Kidney tubule cell (primary cell): Measurements from ENCODE around the gene GFI1.

Experiments
- DNase-seq: peaks from one replicate; pipeline ENCODE4 v3.0.0-alpha.2; 2018; ENCODE audit warnings: low spot score

GFI1 gene

DNA sequence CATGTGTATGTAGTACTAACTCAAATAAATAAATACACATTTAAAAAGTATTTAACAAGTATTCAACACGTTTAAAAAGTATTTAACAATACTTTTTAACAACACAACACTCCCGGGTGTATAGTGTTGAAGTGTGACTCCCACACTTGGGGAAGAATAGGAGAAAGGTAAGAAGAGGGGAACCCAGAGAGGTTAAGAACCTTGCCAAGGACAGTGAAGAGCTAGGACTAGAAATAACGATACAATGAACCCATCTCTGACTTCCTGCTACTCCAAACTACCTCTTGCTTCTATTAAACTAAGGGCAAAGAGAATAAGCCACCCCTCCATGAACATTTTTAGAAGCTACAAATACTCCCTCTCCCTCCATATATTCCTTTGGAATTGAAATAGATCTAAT lies 1.7 kb upstream of the GFI1 start:
- DNase-seq: no peak

DNA sequence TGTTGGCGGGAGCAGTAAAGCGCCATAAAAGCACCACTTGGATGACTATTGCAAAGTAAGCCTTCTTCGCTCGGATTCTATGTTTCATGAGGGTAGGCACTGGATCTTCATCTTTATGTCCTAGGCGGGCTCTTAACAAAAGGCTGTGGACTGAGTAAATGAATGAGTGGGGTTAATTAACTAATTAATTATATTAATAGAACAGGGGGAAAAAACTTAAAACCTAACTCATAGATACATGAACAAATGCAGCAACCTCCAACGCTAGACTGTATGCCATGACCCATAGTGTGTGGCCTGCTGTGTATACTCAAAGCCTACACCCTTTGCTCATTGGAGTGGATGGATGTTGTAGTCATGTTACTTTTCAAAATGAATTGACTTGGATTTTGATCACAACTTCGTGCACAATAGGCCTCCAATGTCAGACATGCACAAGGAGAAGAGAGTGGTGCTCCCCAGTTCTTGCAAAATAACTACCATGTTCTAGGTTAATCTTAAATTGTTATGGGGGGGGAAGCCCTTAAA lies 417 bp upstream of the GFI1 start:
- no peak for DNase-seq

DNA sequence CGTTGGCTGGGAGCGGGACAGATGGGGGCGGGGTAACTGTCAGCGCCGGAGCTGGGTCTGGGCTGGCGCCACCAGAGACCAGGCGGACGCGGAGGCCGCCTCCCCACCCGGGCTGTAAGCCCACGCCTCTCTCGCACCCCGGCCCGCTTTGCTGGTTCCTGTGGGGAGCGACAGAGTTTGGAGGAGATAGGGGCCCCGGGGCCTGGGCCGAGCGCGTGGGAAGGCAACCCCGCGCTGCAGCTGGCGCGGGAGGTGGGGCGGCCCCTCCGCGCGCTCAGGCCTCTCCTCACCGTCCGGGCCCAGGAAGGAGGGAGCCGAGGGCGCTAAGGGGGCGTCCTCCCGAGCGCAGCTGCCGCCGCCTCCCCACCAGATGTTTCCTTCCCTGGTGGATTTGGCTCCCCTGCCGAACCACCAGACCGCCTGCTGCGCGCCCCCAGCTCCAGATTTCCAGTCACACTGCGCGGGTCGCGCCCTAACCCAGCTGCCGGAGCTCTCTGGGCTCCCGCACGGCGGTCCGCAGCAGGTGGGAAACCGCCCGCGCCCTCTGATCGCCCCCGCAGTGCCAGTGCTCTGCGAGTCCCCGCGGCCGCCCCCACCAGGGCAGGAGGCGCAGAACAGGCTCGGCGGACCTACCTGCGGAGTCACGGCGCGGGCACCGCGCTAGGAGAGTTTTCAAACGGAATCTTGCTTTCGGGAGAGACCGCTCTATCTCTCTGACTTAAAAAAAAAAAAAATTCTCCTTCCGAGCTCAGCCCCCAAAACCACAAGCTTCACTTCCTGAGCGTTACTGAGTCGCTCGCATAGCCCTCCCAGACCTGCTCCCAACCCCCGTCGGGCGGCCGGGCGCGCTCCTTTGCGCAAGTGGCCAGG lies 1.1 kb downstream of the GFI1 start:
- DNase-seq: peak; percentile 42

DNA sequence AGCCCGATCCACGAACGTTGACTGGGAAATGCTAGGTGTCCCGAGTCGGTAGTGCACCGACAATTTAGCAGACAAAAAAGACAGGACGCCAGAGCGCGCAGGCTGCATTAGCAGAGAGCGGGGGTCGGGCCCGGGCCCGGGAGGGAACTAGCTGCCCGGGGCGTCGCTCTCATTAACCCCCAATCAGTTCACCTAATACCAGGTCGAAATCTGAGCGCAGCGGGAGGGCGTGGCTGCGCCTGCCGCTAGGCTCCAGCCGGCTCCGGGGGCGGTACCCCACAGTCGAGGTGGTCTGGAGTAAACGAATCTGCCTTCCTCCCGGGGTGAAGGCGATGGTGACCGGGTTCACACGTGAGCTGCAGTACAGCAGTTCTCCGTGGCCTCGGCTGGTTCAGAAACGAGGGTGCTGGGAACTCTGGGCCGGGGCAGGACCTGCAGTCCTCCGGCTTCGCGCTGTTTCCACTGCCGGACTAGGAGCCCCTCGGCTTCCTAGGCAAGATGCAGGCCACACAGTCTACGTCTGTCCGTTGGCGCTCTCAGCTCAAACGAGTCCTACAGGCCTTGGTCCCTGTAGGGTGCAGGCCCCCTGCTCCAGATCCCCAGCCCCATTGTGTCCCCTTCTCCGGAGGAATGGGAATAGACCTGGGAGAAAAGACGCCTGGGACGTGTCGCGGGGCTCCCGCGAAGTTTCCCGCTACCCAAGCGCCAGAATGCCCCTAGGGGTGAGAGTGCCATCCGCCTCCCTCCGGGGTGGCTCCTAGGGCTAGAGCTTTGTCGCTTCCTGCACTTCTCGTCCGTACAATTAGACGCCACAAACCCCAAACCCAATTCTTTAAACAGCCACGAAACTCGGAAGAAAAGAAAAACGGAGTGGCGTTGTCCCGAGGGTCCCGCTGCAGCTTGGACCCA lies 2.0 kb downstream of the GFI1 start:
- no peak for DNase-seq

DNA sequence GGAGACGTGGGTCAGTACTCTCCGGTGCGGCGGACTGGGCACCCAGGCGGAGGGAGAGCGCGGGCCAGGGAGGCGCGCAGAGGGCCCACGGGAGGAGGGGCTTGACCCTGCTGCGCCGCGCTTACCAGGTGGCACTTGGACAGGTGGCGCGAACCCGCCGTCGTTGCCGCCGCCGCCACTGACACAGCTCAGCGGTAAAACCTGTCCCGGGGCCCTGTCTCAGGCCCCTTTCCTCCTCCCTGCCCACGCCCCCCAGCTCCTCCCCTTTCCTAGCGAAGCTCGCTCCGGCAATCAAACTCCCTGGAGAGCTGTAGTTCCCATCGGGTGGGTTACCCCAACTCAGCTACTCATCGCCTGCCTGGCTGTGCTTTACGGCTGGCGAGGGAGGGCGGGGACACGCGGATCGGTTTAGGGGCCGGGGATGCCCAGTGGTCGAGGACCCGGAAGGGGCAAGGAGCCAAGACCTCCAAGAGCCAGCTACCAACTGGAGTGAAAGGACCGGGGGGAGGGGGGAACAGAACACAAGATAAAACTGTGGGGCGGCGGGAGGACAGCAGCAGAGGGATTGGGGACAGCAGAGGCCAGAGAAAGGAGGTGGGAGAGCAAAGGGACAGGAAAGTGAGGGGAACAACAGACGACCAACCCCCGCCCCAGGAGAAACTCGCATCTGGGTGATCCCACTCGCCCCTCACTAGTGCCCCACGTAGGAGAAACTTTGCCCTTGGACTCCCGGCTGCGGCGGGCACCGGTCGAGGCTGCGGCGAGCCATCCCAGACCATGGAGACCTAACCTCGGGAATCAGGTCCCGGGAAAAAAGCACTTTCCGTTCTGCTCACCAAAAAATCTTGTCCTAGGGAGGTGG lies 2.9 kb downstream of the GFI1 start:
- DNase-seq: no peak

DNA sequence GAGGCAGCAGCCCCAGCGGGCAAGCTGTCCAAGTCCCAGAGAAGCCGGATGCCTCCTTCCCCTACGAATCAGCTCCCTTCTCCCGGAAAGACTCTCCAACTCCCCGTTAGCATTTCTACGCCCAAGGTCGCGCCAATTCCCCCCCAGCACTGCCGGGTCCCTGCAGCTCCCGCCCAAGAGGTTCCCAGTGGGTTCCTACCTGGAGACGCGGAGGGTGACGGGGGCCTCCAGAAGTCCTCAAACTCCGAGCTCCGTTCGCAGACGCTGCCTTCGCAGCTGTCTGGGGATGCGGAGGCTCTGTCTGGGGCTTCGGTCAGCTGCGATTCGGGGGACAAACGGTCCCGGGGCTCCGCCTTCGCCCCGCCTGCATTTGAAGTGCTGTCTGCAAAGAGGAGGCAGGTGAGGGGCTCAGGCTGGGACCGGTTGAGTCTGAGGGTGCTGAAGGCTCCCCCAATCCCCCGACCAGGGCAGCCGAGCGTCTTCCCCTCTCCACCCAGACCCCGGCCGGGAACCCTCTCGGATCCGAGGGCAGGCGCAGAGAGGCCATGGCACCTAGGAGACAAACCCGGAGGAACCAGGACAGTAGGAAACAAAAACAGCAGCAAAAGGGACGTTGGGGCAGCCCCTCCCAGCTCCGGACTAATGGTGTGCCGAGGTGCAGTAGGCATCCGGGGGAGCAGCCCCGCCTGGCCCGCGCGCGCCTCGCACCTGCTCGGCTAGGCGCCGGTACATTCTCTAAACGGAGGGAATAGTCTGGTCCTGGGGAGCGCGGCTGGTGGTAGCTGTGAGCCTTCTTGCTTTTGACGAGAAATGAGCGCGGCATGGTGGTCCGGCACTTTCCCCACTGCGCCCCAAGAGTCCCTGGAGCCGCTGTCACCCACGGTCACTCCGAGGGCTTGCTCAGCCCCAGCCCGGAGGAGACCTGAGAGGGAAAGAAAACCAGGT lies 3.8 kb downstream of the GFI1 start:
- peak; percentile 12 for DNase-seq

DNA sequence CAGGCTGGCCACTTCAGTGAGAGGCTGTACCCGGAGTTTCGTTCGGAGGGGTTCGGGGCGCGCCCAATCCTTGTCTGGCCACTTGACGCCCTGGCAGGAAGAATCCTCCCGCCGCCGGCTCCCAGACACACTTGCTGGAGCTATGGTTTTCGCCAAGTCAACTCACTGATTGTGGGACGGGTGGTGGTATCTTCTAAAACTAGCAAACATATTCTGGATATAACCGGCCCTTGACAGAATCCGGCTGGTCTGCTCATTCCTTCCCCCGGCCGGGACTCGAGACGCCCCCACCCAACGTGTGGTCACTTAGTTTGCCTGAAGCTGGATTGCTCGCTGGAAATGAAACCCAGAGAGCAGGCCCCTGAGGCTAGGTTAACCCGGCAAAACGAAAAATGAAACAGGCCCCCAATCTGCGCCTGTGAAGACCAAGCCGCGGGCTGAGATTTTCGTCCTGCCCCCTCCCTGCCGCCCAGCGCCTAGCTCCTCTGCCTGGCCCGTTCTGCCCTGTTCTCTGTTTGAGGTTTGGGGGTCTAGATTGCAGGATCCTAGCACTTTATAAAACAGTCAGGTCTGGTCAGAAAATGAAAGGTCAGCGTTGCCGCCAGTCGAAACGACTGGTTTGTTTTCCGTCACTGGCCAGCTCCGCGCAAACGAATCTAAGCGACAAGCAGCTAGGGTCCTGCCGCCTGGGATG lies 4.6 kb downstream of the GFI1 start:
- no peak for DNase-seq

DNA sequence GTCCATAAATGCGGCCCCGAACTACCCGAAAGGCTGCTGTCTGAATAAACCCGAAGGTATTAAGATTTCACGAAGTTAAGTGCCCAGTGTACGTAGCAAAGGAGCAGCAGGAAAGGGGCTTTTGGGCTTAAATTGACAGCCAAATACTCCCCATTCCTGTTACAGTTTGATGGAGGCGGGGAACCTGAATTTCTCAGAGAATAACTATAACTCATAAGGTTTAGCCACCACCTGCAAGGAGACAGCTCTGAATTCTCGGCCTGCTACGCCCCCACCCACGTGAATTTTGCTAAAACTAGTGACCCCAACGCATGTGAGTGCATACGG lies 5.2 kb downstream of the GFI1 start:
- DNase-seq: no peak

DNA sequence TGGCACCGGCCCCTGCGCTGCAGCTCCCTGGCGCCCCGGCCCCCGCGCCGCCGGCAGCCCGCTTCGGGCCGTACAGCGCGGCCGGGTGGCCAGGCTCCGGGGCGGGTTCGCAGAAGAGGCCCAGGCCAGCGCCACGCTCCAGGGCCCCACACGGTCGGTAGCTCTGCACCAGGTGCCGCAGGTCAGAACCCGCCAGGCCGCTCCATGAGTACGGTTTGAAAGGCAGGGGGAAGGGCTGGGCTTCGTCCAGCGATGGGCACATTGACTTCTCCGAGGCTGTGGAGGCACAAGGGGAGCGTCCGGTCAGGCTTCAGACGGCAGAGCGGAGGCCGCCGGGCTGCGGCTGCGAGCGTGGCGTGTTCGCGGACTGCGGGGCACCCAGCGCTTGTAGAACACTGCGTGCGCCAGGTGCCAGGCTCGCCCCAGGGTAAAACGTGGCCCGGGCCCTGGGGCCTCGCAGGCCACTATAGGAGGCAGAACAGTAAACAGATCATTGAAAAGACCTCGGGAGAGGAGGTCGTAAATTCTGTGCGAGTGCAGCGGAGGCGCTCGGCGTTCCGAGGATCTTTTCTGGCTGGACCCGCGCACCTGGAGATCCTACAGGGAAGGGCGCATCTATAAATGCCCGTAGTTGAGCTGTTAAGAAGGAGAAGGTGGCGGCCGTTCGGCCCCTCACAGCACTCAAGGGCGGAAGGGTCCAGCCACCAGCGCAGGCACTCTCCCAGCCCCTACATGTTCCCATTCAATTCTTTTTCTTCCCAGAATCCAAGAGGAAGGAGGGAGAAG lies 5.7 kb downstream of the GFI1 start:
- no peak for DNase-seq

DNA sequence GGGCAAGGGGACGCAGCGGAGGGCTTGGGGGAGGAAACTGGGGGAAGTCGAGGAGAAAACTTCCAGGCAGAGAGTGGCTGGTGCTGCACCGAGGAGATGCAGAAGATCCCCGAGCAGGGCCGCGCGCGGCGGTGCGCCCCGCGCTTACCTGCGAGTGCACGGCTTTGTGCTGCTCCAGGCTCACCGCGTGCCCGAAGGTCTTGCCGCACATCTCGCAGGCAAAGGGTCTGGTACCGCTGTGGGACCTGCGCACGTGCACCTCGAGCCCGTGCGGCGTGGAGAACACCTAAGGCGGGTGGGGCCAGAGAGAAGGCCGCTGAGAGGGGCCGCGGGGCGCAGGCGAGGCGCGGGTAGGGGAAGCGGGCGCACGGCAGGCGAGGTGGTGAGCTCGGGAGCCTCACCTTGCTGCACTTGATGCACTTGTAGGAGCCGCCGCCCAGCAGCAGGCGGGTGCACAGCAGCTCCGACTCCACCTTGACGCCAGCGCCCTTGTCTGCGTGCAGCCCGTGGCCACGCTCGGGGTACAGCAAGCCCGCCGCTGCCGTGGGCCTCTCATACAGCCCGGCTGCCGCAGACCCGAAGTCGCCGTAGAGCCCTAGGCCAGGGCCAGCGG lies 6.4 kb downstream of the GFI1 start:
- no peak for DNase-seq

DNA sequence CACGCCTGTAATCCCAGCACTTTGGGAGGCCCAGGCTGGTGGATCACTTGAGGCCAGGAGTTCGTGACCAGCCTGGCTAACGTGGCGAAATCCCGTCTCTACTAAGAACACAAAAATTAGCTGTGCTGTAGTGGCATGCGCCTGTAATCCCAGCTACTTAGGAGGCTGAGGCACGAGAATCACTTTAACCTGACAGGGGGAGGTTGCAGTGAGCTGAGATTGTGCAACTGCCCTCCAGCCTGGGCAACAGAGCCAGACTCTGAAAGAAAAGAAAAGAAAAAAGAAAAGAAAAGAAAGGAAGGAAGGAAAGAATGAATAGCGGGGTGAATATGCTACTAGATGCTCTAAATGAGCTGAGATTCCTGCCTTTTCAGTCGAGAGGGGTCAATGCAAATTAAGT lies 7.1 kb downstream of the GFI1 start:
- DNase-seq: no peak

DNA sequence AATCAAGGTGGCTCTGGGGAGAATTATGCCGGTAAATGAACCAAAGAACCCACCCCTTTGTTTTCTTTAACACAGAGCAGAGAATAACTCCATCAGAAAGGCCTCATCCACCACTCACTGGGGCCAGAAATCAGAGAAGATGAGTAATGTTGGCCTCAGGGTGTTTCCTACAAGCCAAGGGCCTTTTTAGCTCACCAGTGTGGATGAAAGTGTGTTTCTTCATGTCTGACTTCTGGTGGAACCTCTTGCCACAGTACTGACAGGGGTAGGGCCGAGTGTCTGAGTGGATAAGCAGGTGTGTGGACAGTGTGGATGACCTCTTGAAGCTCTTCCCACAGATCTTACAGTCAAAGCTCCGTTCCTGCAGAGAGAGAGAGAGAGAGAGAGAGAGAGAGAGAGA lies 8.3 kb downstream of the GFI1 start:
- no peak for DNase-seq

DNA sequence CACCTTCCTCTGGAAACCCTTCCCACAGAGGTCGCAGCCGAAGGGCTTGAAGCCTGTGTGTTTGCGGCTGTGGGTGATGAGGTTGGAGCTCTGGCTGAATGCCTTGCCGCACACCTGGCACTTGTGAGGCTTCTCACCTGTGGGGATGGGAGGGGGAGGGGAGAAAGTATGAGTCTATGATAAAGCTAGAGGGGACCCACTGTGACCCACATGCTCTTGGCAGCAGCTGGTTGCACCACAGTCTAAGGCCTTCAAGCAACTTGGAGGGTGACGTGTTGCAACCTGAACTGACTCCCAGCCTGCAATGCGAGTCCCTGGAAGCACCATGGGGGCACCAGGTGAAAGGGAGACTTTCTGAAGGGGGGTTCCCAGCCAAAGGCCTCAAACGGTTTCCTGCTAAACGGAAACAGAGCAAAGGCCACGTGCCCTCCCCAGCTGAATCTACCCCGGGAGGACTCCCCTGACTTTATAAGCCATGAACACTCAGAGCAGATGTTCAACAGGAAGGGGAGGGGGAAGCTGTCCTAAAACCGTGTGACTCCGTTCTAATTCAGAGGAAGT lies 10.6 kb downstream of the GFI1 start:
- no peak for DNase-seq

DNA sequence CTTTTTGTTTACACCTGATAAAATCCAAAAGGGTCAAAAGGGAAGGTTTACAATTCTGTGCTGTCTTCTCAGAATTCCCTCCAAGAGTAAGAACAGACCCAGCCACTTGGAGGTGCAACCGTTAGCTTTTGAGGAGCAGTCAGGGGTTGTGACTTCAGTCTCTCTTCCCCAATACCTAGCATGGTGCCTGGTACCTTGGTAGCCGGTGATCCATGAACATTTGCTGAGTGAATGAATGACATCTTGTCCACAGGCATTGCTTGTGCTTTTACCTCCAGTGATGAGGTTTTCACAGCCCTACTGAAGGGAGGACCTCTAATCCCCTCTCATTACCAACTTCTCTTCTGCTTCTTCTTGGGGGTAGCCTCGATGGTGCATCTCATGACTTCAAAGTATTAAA lies 11.7 kb downstream of the GFI1 start:
- no peak for DNase-seq

DNA sequence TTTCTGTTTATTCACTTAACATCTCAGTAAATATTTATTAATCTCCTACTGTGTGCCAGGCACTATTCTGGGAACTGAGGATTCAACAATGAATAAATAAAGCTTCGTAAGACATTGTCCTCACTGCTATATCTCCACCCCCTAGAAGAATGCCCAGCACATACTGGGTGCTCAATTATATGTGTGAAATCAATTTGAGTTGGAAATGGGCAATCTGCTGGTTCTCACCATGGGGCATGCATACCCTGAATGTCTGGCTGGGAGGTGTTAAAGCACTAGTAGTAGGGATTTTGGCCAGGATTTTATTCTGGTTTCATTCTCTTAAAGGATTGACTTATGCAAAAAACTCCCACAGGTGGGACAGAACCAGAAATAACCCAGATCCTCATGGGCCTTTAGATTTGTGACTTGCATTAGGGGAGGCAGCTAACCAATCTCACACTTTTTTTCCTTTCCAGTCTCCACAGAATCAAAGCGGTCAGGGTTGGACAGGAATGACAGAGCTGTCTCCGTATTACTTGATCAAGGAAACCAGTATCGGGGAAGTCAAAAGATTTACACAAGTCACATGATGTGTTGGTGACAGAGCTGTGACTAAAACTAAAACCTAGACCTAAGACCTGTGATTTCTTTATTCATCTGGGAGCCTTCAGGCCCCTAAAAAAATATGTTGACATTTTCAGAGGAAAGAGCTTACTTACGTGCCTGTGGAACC lies 12.8 kb downstream of the GFI1 start:
- no peak for DNase-seq

DNA sequence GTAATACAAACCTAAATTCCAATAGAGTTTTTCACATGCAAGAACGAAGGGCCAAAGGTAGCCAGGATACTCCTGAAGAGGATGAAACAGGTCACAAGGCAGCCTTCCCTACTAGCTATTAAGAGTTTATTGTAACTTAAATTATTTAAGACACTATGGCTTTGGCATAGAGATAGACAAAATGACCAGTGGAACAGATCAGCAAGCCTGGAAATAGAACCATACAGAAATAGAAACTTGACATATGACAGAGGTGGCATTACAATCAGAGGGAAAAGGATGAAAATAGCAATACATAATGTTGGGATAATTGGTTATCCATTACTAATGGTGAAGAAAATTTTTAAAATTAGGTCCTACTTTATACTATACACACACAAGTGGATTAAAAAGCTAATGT lies 16.5 kb downstream of the GFI1 start:
- no peak for DNase-seq

DNA sequence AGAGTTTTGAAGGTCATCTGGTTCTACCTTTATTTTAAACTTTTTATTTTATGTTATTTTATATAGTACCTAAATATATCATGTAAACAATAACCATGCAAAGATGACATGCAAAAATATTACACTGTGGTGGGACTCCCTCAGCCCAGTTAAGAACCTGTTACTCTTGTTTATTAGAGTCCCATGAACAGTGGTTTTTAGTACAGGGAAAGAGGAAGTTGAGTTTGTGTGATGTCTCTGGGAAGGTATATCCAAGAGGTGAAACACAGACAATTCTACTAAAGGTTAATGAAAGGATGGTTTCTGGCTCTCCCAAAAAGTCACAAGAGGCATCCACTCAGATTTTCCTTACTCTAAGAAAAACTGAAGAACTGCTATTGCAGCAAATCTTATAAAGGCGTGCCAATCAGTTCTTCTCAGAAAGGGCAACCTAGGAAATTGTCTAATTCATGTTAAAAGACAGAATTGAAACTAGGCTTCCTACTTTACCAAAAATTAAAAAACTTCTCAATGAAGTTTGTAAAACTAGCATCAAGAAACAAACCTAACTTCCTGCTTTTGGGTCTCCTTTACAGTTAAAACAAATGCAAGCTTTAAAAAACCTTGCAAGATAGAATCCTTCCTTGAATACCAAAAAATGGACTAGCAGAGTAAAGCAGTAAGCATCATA lies 19.9 kb downstream of the GFI1 start:
- no peak for DNase-seq

DNA sequence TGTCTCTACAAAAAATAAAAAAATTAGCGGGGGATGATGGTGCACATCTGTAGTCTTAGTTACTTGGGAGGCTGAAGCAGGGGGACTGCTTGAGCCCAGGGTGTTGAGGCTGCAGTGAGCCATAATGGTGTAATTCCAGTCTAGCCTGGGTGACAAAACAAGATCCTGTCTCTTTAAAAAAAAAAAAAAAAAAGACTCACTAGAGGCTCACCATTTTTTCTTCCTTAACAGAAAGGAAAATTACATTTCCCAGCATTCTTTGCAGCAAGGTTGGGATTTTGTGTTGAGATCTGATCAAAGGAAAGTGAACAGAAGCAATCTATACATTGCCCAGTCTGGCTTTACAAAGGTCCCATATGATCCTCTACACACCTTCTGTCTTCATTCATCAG lies 21.5 kb downstream of the GFI1 start:
- DNase-seq: no peak
